Mesothelial cell of epicardium (in vitro differentiated cells): ENCODE measurements around the gene DPYD. TPM values are rescaled to one million over a fixed set of nuclear protein-coding genes. Genes with fewer than 3 reads are reported as not detected.

Experiments
- DNase-seq, 2 experiments: peaks; one replicate each; pipeline ENCODE4 v3.0.0; 2021; ENCODE audit warnings: low spot score in 2 of 2; ENCODE audit not compliant: unreplicated experiment in 2 of 2
- H3K27ac Mint-ChIP-seq: 2 replicates; pipeline ENCODE4 v1.8.0; 2021; ENCODE audit warnings: mixed read lengths
- H3K27me3 Mint-ChIP-seq: 2 replicates; pipeline ENCODE4 v1.8.0; 2021; ENCODE audit warnings: low read depth, mixed read lengths
- H3K36me3 Mint-ChIP-seq: 2 replicates; pipeline ENCODE4 v1.8.0; 2021; ENCODE audit warnings: mixed read lengths
- H3K4me1 Mint-ChIP-seq: 2 replicates; pipeline ENCODE4 v1.8.0; 2021; ENCODE audit warnings: mixed read lengths
- H3K4me3 Mint-ChIP-seq: 2 replicates; pipeline ENCODE4 v1.8.0; 2021; ENCODE audit warnings: mild to moderate bottlenecking, moderate library complexity, mixed read lengths
- H3K9me3 Mint-ChIP-seq: 2 replicates; pipeline ENCODE4 v1.8.0; 2021; ENCODE audit warnings: mixed read lengths
- CTCF ChIP-seq: fragments of 200-600 bp; sonication (generic); IDR thresholded peaks from one replicate; pipeline ENCODE4 v1.5.0; 2021; ENCODE audit warnings: antibody characterized with exemption; ENCODE audit not compliant: unreplicated experiment
- total RNA-seq: library from RNA; stranded (reverse); gene quantifications from 3 replicates; pipeline ENCODE4 v1.2.1, GENCODE V29; 2021

DPYD gene
- total RNA-seq, 1 donor from 2014 or later, result 13.3 TPM

GRCh38 chr1:97603218-97603617 lies 317.6 kb downstream of the DPYD start:
- Mint-ChIP-seq H3K4me1 (peaks cover 9% of the 10 kb centered on the region), H3K27me3 (no peaks in the 10 kb centered on the region), H3K9me3 (no peaks in the 10 kb centered on the region), H3K27ac (no peak overlapping the region), H3K36me3 (no peaks in the 10 kb centered on the region), H3K4me3 (no peak overlapping the region)
- no peak for DNase-seq
- no peak for TF ChIP-seq CTCF

DNA sequence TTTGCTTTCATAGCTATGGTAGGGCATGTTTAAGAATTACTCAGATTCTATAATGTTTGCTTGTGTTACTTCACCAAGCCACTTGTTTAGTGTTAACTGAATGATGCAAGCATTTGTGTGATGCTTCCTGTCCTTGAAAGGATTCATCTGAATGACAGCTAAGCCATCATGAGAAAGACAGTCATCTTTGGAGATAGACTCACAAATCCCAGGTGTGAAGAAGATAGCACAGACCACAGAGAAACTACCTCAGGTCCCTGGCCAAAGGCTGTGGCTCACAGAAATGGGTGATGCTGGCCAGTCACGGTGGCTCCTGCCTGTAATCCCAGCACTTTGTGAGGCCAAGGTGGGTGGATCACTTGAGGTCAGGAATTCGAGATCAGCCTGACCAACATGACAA lies 321.4 kb downstream of the DPYD start:
- DNase-seq, result no peak

DNA sequence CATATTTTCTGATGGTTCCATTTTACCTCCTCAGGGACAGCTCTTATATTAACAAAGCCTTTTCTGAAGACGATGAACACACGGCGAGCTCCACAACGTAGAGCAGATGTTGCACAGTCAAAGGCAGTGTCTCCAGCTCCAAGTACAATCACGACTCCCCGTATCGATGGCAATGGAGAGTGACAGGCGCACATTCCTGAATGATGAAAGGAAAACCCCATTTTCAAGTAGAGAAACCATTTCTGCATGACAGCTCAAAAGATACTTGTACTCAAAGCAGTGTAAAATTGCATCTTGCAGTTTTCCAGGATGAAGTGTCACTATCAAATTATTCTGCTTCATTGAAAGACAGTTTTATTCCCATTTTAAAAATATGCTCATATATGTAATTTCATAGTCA lies 327.6 kb downstream of the DPYD start:
- Mint-ChIP-seq H3K9me3 (peaks cover 4% of the 10 kb centered on the region), H3K27ac (no peak overlapping the region), H3K27me3 (no peaks in the 10 kb centered on the region), H3K36me3 (peaks cover 7% of the 10 kb centered on the region), H3K4me1 (no peaks in the 10 kb centered on the region), H3K4me3 (no peak overlapping the region)
- no peak for TF ChIP-seq CTCF
- DNase-seq, result no peak

More for the DNA sequence above, 321.4 kb downstream of the DPYD start:
- Mint-ChIP-seq H3K4me3 (no peak overlapping the region), H3K36me3 (no peaks in the 10 kb centered on the region), H3K27ac (no peak overlapping the region), H3K4me1 (peaks cover 9% of the 10 kb centered on the region), H3K27me3 (no peaks in the 10 kb centered on the region), H3K9me3 (no peaks in the 10 kb centered on the region)
- no peak for TF ChIP-seq CTCF

- Mint-ChIP-seq H3K4me3 (no peak overlapping the region), H3K27ac (no peak overlapping the region), H3K36me3 (peaks cover 7% of the 10 kb centered on the region), H3K9me3 (peaks cover 4% of the 10 kb centered on the region), H3K4me1 (no peaks in the 10 kb centered on the region), H3K27me3 (no peaks in the 10 kb centered on the region)
- DNase-seq, result no peak
- no peak for TF ChIP-seq CTCF
These were observed 332.1 kb downstream of the DPYD start for GRCh38 chr1:97588772-97589171.

DNA sequence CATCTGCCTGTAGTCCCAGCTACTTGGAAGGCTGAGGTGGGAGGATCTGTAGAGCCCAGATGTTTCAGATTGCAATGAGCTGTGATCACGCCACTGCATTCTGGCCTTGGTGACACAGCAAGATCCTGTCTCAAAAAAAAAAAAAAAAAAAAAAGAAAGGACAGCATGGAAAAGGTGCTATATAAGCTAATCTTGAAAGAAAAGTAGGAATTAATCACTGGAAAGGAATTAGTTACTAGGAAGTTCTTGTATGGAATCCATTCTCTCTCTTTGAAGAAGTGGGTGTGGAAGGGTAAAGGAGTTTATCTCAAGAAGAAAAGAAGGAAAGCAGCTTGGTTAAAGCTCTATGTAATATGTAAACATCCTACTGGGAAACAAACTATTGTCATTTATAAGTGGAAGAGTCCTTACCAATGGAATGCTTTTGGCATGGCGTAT lies 339.2 kb downstream of the DPYD start:
- H3K9me3 Mint-ChIP-seq, result no peaks in the 10 kb centered on the region
- no peak for TF ChIP-seq CTCF
- H3K4me3 Mint-ChIP-seq, result no peak overlapping the region
- no peaks in the 10 kb centered on the region for H3K36me3 Mint-ChIP-seq
- no peak for DNase-seq
- no peak overlapping the region for H3K27ac Mint-ChIP-seq
- no peaks in the 10 kb centered on the region for H3K27me3 Mint-ChIP-seq
- no peaks in the 10 kb centered on the region for H3K4me1 Mint-ChIP-seq

DNA sequence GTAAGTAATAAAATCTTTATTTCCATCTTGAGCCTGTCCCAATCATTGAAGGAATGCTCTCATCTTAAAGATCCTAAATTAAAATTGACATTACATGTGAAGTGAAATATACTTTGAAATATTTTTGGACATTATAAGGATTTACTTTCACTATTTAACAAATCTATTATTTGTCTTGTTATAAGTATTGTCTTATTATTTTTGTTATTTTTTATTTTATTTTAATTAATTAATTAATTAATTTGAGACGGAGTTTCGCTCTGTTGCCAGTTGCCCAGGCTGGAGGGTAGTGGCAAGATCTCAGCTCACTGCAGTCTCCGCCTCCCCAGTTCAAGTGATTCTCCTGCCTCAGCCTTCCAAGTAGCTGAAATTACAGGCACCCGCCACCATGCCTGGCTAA lies 343.2 kb downstream of the DPYD start:
- H3K27me3 Mint-ChIP-seq, result no peaks in the 10 kb centered on the region
- no peak for TF ChIP-seq CTCF
- H3K9me3 Mint-ChIP-seq, result no peaks in the 10 kb centered on the region
- no peak overlapping the region for H3K4me3 Mint-ChIP-seq
- DNase-seq, result no peak
- H3K27ac Mint-ChIP-seq, result no peak overlapping the region
- H3K36me3 Mint-ChIP-seq, result no peaks in the 10 kb centered on the region
- peaks cover 5% of the 10 kb centered on the region for H3K4me1 Mint-ChIP-seq
